HepG2 (cell line): ENCODE results near the gene PHF21B. TPM values are rescaled to one million over a fixed set of nuclear protein-coding genes. Genes with fewer than 3 reads are reported as not detected.

Experiments used
- ATF4 ChIP-seq, 2 experiments: fragments of 450-650 bp in 1 of 2; sonication (generic) in 1 of 2; formaldehyde crosslinking; IDR thresholded peaks; 2 replicates each; pipeline versions ENCODE4 v1.5.0 to v1.8.0; 2020 to 2022; ENCODE audit warnings: mild to moderate bottlenecking in 1 of 2, missing genetic modification reagents in 1 of 2
- FOXK1 ChIP-seq: sonication (generic); formaldehyde crosslinking; IDR thresholded peaks from 2 replicates; pipeline ENCODE4 v1.4.0; 2020; ENCODE audit warnings: low read depth, missing genetic modification reagents, borderline replicate concordance
- GABPA ChIP-seq, 2 experiments: IDR thresholded peaks; 2 replicates each; pipeline ENCODE4 v1.6.1; 2011 to 2016; ENCODE audit warnings: low read depth in 2 of 2, low read length in 1 of 2, missing biosample characterization in 1 of 2, missing genetic modification characterization in 1 of 2
- HMGA1 ChIP-seq: sonication (generic); formaldehyde crosslinking; conservative IDR thresholded peaks from 2 replicates; pipeline ENCODE4 v1.4.0; 2020; ENCODE audit warnings: missing genetic modification reagents
- KDM4B ChIP-seq: sonication (generic); formaldehyde crosslinking; IDR thresholded peaks from 2 replicates; pipeline ENCODE4 v1.4.0; 2020; ENCODE audit warnings: missing genetic modification reagents
- KDM5B ChIP-seq: sonication (generic); formaldehyde crosslinking; IDR thresholded peaks from 2 replicates; pipeline ENCODE4 v1.4.0; 2020; ENCODE audit warnings: missing genetic modification reagents, mild to moderate bottlenecking, borderline replicate concordance
- MAFG ChIP-seq: sonication (generic); formaldehyde crosslinking; IDR thresholded peaks from 2 replicates; pipeline ENCODE4 v1.5.1; 2020; ENCODE audit warnings: mild to moderate bottlenecking, missing genetic modification reagents
- MEF2D ChIP-seq: sonication (generic); formaldehyde crosslinking; IDR thresholded peaks from 2 replicates; pipeline ENCODE4 v1.5.1; 2020; ENCODE audit warnings: mild to moderate bottlenecking, missing genetic modification reagents
- NR3C1 ChIP-seq: sonication (generic); formaldehyde crosslinking; IDR thresholded peaks from 2 replicates; pipeline ENCODE4 v1.4.0; 2020; ENCODE audit warnings: missing genetic modification reagents
- POGK ChIP-seq: sonication (generic); formaldehyde crosslinking; conservative IDR thresholded peaks from 2 replicates; pipeline ENCODE4 v1.8.0; 2022; ENCODE audit warnings: mild to moderate bottlenecking, moderate library complexity, missing genetic modification reagents
- RCOR2 ChIP-seq: IDR thresholded peaks from 2 replicates; pipeline ENCODE4 v1.6.1; 2016; ENCODE audit warnings: missing biosample characterization, missing genetic modification reagents
- SP2 ChIP-seq: sonication (generic); formaldehyde crosslinking; IDR thresholded peaks from 2 replicates; pipeline ENCODE4 v1.5.1; 2020; ENCODE audit warnings: mild to moderate bottlenecking, missing genetic modification reagents
- U2AF2 ChIP-seq: fragments of 200-400 bp; formaldehyde crosslinking; IDR thresholded peaks from 2 replicates; pipeline ENCODE4 v1.6.1; 2017; ENCODE audit warnings: low read depth, mild to moderate bottlenecking, low read length
- ZMAT5 ChIP-seq: sonication (generic); formaldehyde crosslinking; IDR thresholded peaks from 2 replicates; pipeline ENCODE4 v1.5.0; 2020; ENCODE audit warnings: mild to moderate bottlenecking, low read depth, missing genetic modification reagents, borderline replicate concordance
- ZNF333 ChIP-seq: sonication (generic); formaldehyde crosslinking; IDR thresholded peaks from 2 replicates; pipeline ENCODE4 v1.4.0; 2020; ENCODE audit warnings: mild to moderate bottlenecking, missing genetic modification reagents, borderline replicate concordance
- ZNF414 ChIP-seq: sonication (generic); formaldehyde crosslinking; IDR thresholded peaks from 2 replicates; pipeline ENCODE4 v1.5.0; 2020; ENCODE audit warnings: missing genetic modification reagents
- ZNF501 ChIP-seq: sonication (generic); formaldehyde crosslinking; IDR thresholded peaks from 2 replicates; pipeline ENCODE4 v1.5.1; 2020; ENCODE audit warnings: mild to moderate bottlenecking, moderate library complexity, missing genetic modification reagents
- ZNF574 ChIP-seq: sonication (generic); formaldehyde crosslinking; IDR thresholded peaks from 2 replicates; pipeline ENCODE4 v1.4.0; 2020; ENCODE audit warnings: missing genetic modification reagents
- ZNF652 ChIP-seq: IDR thresholded peaks from 2 replicates; pipeline ENCODE4 v1.6.1; 2016; ENCODE audit warnings: low read depth, borderline replicate concordance
- ZNF747 ChIP-seq: sonication (generic); formaldehyde crosslinking; IDR thresholded peaks from 2 replicates; pipeline ENCODE4 v1.8.1; 2023; ENCODE audit warnings: missing genetic modification reagents, mild to moderate bottlenecking, borderline replicate concordance
- ZSCAN29 ChIP-seq: sonication (generic); formaldehyde crosslinking; conservative IDR thresholded peaks from 2 replicates; pipeline ENCODE4 v1.4.0; 2020; ENCODE audit warnings: mild to moderate bottlenecking, missing genetic modification reagents
- polyA plus RNA-seq, 8 experiments: library from polyadenylated mRNA; depleted of rRNA in 3 of 8; stranded (reverse) in 7 of 8; unstranded in 1 of 8; fragments of >200 nt; fragmentation: Illumina TruSeq in 4 of 8; extraction: Trizol in 4 of 8; gene quantifications; 2 replicates each; pipeline versions ENCODE4 v1.2.1 to v1.2.3, GENCODE V29; 2011 to 2016; ENCODE audit warnings: low read depth in 4 of 8, missing spikeins in 1 of 8, mixed read lengths in 1 of 8; ENCODE audit not compliant: insufficient read depth in 1 of 8
- total RNA-seq, 5 experiments: library from RNA; depleted of rRNA; stranded (reverse); fragments of >200 nt; fragmentation: Illumina TruSeq; extraction: Trizol; gene quantifications; 2 replicates each; pipeline ENCODE4 v1.2.3, GENCODE V29; 2016; ENCODE audit warnings: low read depth in 1 of 5

Gene PHF21B
- total and polyA plus RNA-seq, 2 of the 13 experiments (the other 11 are each of a cell fraction or from before 2014, with no cell fraction given) = not detected

GRCh38 chr22:44975427-44976262 lies 34.2 kb downstream of the PHF21B start (continued):
- TF ChIP-seq ZNF652 (CRISPR knock-in tag) = 0 out of 2 replicates have a peak, but pooled peaks have one; percentile 25
- TF ChIP-seq ZNF414 (CRISPR knock-in tag) = no peak
- TF ChIP-seq KDM5B (CRISPR knock-in tag) = peak; percentile 92; the same call in 1 of the 2 replicates
- TF ChIP-seq MAFG (CRISPR knock-in tag) = no peak
- TF ChIP-seq ATF4 (CRISPR knock-in tag; IDR thresholded peaks at IDR 0.05) = peak in 1 of 2 experiments; percentile 38; a peak in 1 of 4 replicates
- TF ChIP-seq POGK (CRISPR knock-in tag) = peak; percentile 89
- TF ChIP-seq U2AF2 = no peak
- TF ChIP-seq RCOR2 (CRISPR knock-in tag) = no peak
- TF ChIP-seq ZNF574 (CRISPR knock-in tag) = peak; percentile 88
- TF ChIP-seq ZNF501 (CRISPR knock-in tag) = peak; percentile 92
- no peak for TF ChIP-seq ZNF333
- no peak for TF ChIP-seq GABPA (IDR thresholded peaks at IDR 0.05; ENCODE audit: low read depth, low read length)
- TF ChIP-seq GABPA (CRISPR knock-in tag; IDR thresholded peaks at IDR 0.05; ENCODE audit: low read depth) = 0 out of 2 replicates have a peak, but pooled peaks have one; percentile 22
- TF ChIP-seq NR3C1 (CRISPR knock-in tag) = no peak
- TF ChIP-seq MEF2D (CRISPR knock-in tag) = peak; percentile 81
- TF ChIP-seq KDM4B (CRISPR knock-in tag) = peak; percentile 84
- no peak for TF ChIP-seq HMGA1
- peak; percentile 52 for TF ChIP-seq SP2
- TF ChIP-seq ZNF747 (CRISPR knock-in tag) = no peak
- TF ChIP-seq ZMAT5 = no peak
- TF ChIP-seq ZSCAN29 = no peak
- TF ChIP-seq FOXK1 (CRISPR knock-in tag) = peak; percentile 76; the same call in 1 of the 2 replicates
